ENCODE data around the gene TRIM5.
A peak's percentile ranks its signal among the peaks of the same experiment; 100 is the strongest.
"Not testable (repeated sequence)": the region's sequence is repeated elsewhere in the genome, so short reads cannot be mapped to it uniquely, and the experiment has no call there.

TRIM5 gene

DNA sequence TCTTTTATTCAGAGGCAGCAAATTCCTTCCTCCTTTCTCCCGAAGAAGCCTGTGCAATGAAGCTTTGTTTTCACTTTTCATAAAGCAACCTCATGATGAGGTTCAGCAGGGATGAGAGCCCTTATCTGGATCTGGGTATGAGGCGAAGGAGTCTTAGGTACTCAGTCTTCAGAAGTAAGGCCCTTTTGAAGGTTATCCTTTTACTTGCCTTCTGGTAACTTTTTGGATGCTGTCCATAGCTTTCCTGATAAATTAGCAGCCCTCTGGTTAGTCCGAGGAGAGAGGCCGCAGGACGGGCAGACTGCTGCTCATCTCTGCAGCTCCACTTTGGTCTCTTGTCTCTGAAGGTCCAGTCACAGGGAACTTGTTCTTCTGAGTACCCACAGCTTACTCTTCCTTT, 5.9 kb upstream of the TRIM5 start:
- peaks cover 10% of the 10 kb centered on the region for H3K9me3 Mint-ChIP-seq
- H3K36me3 Mint-ChIP-seq (ENCODE audit: low read depth), result no peaks in the 10 kb centered on the region
- H3K4me1 Mint-ChIP-seq, result peaks cover 8% of the 10 kb centered on the region
- no peak for DNase-seq
- TF ChIP-seq, protein P1, sequence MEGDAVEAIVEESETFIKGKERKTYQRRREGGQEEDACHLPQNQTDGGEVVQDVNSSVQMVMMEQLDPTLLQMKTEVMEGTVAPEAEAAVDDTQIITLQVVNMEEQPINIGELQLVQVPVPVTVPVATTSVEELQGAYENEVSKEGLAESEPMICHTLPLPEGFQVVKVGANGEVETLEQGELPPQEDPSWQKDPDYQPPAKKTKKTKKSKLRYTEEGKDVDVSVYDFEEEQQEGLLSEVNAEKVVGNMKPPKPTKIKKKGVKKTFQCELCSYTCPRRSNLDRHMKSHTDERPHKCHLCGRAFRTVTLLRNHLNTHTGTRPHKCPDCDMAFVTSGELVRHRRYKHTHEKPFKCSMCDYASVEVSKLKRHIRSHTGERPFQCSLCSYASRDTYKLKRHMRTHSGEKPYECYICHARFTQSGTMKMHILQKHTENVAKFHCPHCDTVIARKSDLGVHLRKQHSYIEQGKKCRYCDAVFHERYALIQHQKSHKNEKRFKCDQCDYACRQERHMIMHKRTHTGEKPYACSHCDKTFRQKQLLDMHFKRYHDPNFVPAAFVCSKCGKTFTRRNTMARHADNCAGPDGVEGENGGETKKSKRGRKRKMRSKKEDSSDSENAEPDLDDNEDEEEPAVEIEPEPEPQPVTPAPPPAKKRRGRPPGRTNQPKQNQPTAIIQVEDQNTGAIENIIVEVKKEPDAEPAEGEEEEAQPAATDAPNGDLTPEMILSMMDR (IDR thresholded peaks at IDR 0.05), result no peak
- H3K27ac Mint-ChIP-seq, result no peak overlapping the region
- peaks cover 4% of the 10 kb centered on the region for H3K27me3 Mint-ChIP-seq (ENCODE audit: low read depth, poor library complexity)
- no peak overlapping the region for H3K4me3 Mint-ChIP-seq

DNA sequence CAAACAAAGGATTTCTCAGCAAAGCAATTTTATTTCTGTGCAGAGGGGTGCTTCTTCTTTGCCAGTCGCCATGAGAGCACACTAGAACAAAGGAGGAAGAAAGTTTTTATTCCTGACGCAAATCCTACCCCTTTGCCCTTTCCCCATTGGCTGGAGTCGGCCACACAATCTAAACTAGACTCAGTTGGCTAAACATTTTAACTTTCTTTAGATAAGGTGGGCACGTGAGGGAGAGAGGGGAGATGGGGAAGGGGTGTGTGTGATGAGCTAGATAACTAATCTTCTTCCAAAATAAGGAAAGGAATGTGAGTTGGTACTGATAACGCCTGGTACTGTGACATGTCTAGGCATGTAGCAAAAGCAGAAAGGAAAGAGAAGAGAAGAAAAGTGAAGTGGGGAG, 5.3 kb upstream of the TRIM5 start:
- DNase-seq, result no peak
- no peak overlapping the region for H3K4me3 Mint-ChIP-seq
- peaks cover 10% of the 10 kb centered on the region for H3K9me3 Mint-ChIP-seq
- no peak overlapping the region for H3K27ac Mint-ChIP-seq
- no peaks in the 10 kb centered on the region for H3K36me3 Mint-ChIP-seq (ENCODE audit: low read depth)
- TF ChIP-seq, protein P1 (IDR thresholded peaks at IDR 0.05), result no peak
- H3K27me3 Mint-ChIP-seq (ENCODE audit: low read depth, poor library complexity), result peaks cover 4% of the 10 kb centered on the region
- peaks cover 9% of the 10 kb centered on the region for H3K4me1 Mint-ChIP-seq

DNA sequence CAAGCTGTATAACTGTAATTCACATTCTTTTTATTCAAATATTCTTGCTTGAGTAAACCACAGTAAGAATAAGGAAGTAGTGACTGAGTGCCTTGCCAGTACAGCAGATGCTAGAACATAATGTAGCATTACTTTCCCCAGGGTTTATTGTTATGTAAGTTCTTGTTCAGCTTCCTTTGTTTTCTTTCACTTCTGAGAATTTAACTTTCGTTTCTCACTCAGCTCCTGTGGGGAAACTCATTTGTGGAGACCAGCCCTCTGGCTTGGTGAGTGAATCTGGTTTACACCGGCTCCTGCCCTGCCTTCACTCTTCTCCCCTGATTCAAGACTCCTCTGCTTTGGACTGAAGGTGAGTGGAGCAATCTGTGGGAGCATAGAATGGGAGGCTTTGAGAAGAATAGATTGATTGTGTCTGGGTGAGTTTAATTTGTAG, 4.7 kb upstream of the TRIM5 start, which contains the start of gene TRIM22:
TRIM22 (plus strand) TSS at position 240 of the 433 bp plus-strand sequence. CDS start 6,443 bp downstream, outside the sequence.
- H3K9me3 Mint-ChIP-seq, result peaks cover 10% of the 10 kb centered on the region
- H3K36me3 Mint-ChIP-seq (ENCODE audit: low read depth), result no peaks in the 10 kb centered on the region
- H3K4me1 Mint-ChIP-seq, result peaks cover 16% of the 10 kb centered on the region
- TF ChIP-seq, protein P1 (IDR thresholded peaks at IDR 0.05), result no peak
- H3K4me3 Mint-ChIP-seq, result no peak within 1 kb of the TSS
- peaks cover 4% of the 10 kb centered on the region for H3K27me3 Mint-ChIP-seq (ENCODE audit: low read depth, poor library complexity)
- DNase-seq, result no peak
- H3K27ac Mint-ChIP-seq, result no peak within 1 kb of the TSS

DNA sequence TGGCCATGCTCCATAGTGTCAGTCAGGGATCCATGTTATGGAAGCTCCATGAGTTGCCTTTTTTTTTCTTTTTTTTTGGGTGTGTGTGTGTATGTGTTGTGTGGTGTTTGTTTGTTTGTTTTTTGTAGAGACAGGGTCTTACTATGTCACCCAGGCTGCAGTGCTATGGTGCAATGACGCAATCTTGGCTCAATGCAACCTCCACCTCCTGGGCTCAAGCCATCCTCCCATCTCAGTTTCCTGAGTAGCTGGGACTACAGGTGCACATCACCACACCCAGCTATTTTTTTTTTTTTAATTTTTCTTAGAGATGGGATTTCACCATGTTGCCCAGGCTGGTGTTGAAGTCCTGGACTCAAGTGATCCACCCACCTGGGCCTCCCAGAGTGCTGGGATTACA, 3.6 kb upstream of the TRIM5 start:
- TF ChIP-seq, protein P1 (IDR thresholded peaks at IDR 0.05), result no peak

DNA sequence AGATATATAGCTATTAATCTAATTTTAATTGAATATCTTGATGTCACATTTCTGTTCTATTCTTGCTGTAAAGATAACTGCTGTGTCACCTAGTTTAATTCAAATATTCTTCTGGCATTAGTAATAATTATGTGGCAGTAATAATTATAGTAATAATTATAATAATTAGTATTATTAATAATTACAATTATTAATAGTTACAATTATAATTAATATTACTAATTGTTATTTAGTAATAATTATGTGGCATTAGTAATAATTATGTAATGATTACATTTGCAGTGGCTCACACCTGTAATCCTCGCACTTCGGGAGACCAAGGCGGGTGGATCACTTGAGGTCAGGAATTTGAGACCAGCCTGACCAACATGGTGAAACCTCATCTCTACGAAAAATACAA, 1.6 kb upstream of the TRIM5 start:
- no peak for DNase-seq
- Mint-ChIP-seq H3K27me3 (ENCODE audit: low read depth, poor library complexity) (peaks cover 4% of the 10 kb centered on the region), H3K4me3 (no peak overlapping the region), H3K9me3 (peaks cover 24% of the 10 kb centered on the region), H3K36me3 (ENCODE audit: low read depth) (peaks cover 18% of the 10 kb centered on the region), H3K4me1 (peaks cover 29% of the 10 kb centered on the region), H3K27ac (no peak overlapping the region)
- TF ChIP-seq, protein P1 (IDR thresholded peaks at IDR 0.05), result no peak

More for the DNA sequence above, 3.6 kb upstream of the TRIM5 start:
- Mint-ChIP-seq H3K36me3 (ENCODE audit: low read depth) (peaks cover 7% of the 10 kb centered on the region), H3K4me3 (no peak overlapping the region), H3K4me1 (peaks cover 27% of the 10 kb centered on the region), H3K27me3 (ENCODE audit: low read depth, poor library complexity) (peaks cover 4% of the 10 kb centered on the region), H3K9me3 (peaks cover 16% of the 10 kb centered on the region), H3K27ac (no peak overlapping the region)
- DNase-seq, result no peak

DNA sequence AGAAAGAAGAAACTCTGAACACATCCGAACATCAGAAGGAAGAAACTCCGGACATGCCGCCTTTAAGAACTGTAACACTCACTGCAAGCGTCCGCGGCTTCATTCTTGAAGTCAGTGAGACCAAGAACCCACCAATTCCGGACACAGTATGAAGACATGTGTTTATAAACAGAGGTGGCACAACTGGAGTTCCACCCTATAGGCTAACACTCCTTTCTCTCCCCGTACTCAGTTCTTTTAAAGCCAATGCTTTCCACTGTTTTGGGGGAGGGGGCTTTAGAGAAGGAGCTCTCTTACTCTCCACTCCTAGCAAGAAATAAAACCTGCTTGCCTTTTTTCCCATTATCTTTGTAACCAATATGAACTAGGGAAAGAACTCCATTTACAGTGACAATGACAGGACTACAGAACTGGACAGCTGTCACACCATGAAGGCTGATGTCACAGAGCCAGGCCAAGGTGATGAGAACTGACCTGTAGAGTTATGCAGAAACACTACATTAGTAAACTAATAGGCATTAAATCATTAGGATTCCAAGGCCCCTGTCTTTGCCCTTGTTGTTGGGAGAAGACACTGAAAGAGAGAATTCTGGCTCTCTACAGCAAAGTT, 733 bp downstream of the TRIM5 start:
- peak overlapping the region; percentile 91 for H3K4me3 Mint-ChIP-seq
- peaks cover 21% of the 10 kb centered on the region for H3K4me1 Mint-ChIP-seq
- peak overlapping the region; percentile 100 for H3K27ac Mint-ChIP-seq
- H3K9me3 Mint-ChIP-seq, result peaks cover 24% of the 10 kb centered on the region
- no peak for DNase-seq
- peaks cover 4% of the 10 kb centered on the region for H3K27me3 Mint-ChIP-seq (ENCODE audit: low read depth, poor library complexity)
- peaks cover 41% of the 10 kb centered on the region for H3K36me3 Mint-ChIP-seq (ENCODE audit: low read depth)
- TF ChIP-seq, protein P1 (IDR thresholded peaks at IDR 0.05), result no peak

DNA sequence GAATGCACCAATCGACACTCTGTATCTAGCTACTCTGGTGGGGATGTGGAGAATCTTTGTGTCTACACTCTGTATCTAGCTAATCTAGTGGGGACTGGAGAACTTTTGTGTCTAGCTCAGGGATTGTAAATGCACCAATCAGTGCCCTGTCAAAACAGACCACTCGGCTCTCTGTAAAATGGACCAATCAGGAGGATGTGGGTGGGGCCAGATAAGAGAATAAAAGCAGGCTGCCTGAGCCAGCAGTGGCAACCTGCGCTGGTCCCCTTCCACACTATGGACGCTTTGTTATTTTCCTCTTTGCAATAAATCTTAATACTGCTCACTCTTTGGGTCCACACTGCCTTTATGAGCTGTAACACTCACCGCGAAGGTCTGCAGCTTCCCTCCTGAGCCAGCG, 1.3 kb downstream of the TRIM5 start:
- not testable (repeated sequence) for H3K27me3 Mint-ChIP-seq (ENCODE audit: low read depth, poor library complexity); DNase-seq
- peak overlapping the region; percentile 100 for H3K27ac Mint-ChIP-seq
- H3K4me3 Mint-ChIP-seq, result peak overlapping the region; percentile 91
- H3K4me1 Mint-ChIP-seq, result peaks cover 21% of the 10 kb centered on the region
- H3K36me3 Mint-ChIP-seq (ENCODE audit: low read depth), result peaks cover 46% of the 10 kb centered on the region
- H3K9me3 Mint-ChIP-seq, result peaks cover 26% of the 10 kb centered on the region

DNA sequence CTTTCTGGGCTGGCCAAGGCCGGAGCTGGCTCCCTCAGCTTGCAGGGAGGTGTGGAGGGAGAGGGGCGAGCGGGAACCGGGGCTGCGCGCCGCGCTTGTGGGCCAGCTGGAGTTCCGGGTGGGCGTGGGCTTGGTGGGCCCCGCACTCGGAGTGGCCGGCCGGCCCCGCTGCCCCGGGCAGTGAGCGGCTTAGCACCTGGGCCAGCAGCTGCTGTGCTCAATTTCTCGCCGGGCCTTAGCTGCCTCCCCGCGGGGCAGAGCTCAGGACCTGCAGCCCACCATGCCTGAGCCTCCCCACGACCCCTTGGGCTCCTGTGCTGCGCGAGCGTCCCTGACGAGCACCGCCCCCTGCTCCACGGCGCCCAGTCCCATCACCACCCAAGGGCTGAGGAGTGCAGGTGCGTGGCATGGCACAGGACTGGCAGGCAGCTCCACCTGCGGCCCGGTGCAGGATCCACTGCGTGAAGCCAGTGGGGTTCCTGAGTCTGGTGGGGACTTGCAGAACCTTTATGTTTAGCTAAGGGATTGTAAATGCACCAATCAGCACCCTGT, 1.9 kb downstream of the TRIM5 start:
- H3K9me3 Mint-ChIP-seq, result peaks cover 31% of the 10 kb centered on the region
- DNase-seq; H3K4me3 Mint-ChIP-seq; H3K27me3 Mint-ChIP-seq (ENCODE audit: low read depth, poor library complexity); H3K27ac Mint-ChIP-seq: not testable (repeated sequence)
- peaks cover 21% of the 10 kb centered on the region for H3K4me1 Mint-ChIP-seq
- H3K36me3 Mint-ChIP-seq (ENCODE audit: low read depth), result peaks cover 53% of the 10 kb centered on the region

All from nephron progenitor cell (in vitro differentiated cells).